Astrocyte (in vitro differentiated cells and primary cell): Measurements from ENCODE around the gene ENTHD1. TPM values are rescaled to one million over a fixed set of nuclear protein-coding genes. Genes with fewer than 3 reads are reported as not detected.

ENCODE experiments used
- DNase-seq: peaks from one replicate; pipeline ENCODE4 v3.0.0-alpha.2; 2010; ENCODE audit warnings: low read depth
- FAIRE-seq: peaks from 2 replicates; lab custom pipeline; 2011; peaks lifted over from hg19 to GRCh38; lab: Jason Lieb, UNC
- H2AFZ ChIP-seq: 2 replicates; pipeline ENCODE4 v1.6.0; 2012; ENCODE audit warnings: low read depth, low read length, inconsistent platforms
- H3K27ac ChIP-seq: 2 replicates; pipeline ENCODE4 v1.5.1; 2011; ENCODE audit warnings: low read depth, low read length, inconsistent platforms
- H3K27me3 ChIP-seq: 2 replicates; pipeline ENCODE4 v1.6.0; 2011; ENCODE audit warnings: low read length, inconsistent platforms; ENCODE audit not compliant: insufficient read depth
- H3K36me3 ChIP-seq: 2 replicates; pipeline ENCODE4 v1.5.1; 2011; ENCODE audit warnings: low read length, inconsistent platforms; ENCODE audit not compliant: insufficient read depth
- H3K4me1 ChIP-seq: 2 replicates; pipeline ENCODE4 v1.5.1; 2011; ENCODE audit warnings: low read length, inconsistent platforms; ENCODE audit not compliant: insufficient read depth
- H3K4me2 ChIP-seq: 2 replicates; pipeline ENCODE4 v1.6.0; 2012; ENCODE audit warnings: low read length, inconsistent platforms
- H3K4me3 ChIP-seq: 2 replicates; pipeline ENCODE4 v1.5.1; 2011; ENCODE audit warnings: low read depth, mild to moderate bottlenecking, low read length, inconsistent platforms; ENCODE audit not compliant: insufficient read depth
- H3K79me2 ChIP-seq: 2 replicates; pipeline ENCODE4 v1.6.0; 2012; ENCODE audit warnings: mild to moderate bottlenecking, low read length, inconsistent platforms; ENCODE audit not compliant: insufficient read depth
- H3K9ac ChIP-seq: 2 replicates; pipeline ENCODE4 v1.6.0; 2012; ENCODE audit warnings: mild to moderate bottlenecking, low read length, inconsistent platforms
- H3K9me3 ChIP-seq: 2 replicates; pipeline ENCODE4 v1.5.1; 2012; ENCODE audit warnings: low read depth, mild to moderate bottlenecking, low read length, inconsistent platforms; ENCODE audit not compliant: insufficient read depth
- H4K20me1 ChIP-seq: 2 replicates; pipeline ENCODE4 v1.6.0; 2012; ENCODE audit warnings: low read length, inconsistent platforms; ENCODE audit not compliant: insufficient read depth
- H3K27ac Mint-ChIP-seq: one replicate; pipeline ENCODE4 v1.8.0; 2021; ENCODE audit warnings: mild to moderate bottlenecking, mixed read lengths; ENCODE audit not compliant: unreplicated experiment
- H3K27me3 Mint-ChIP-seq: one replicate; pipeline ENCODE4 v1.8.0; 2021; ENCODE audit warnings: low read depth, mixed read lengths; ENCODE audit not compliant: unreplicated experiment
- H3K36me3 Mint-ChIP-seq: one replicate; pipeline ENCODE4 v1.8.0; 2021; ENCODE audit warnings: low read depth, mixed read lengths; ENCODE audit not compliant: unreplicated experiment
- H3K4me1 Mint-ChIP-seq: one replicate; pipeline ENCODE4 v1.8.0; 2021; ENCODE audit warnings: low read depth, mixed read lengths; ENCODE audit not compliant: unreplicated experiment
- H3K4me3 Mint-ChIP-seq: one replicate; pipeline ENCODE4 v1.8.0; 2021; ENCODE audit warnings: mild to moderate bottlenecking, moderate library complexity, mixed read lengths; ENCODE audit not compliant: unreplicated experiment
- H3K9me3 Mint-ChIP-seq: one replicate; pipeline ENCODE4 v1.8.0; 2021; ENCODE audit warnings: mild to moderate bottlenecking, mixed read lengths; ENCODE audit not compliant: unreplicated experiment
- CTCF ChIP-seq: IDR thresholded peaks from 2 replicates; pipeline ENCODE4 v1.5.1; 2011; ENCODE audit warnings: low read depth, mild to moderate bottlenecking, inconsistent platforms, low read length, moderate library complexity; ENCODE audit not compliant: insufficient read depth
- EZH2 ChIP-seq: IDR thresholded peaks from 2 replicates; pipeline ENCODE4 v1.6.1; 2012; ENCODE audit warnings: mild to moderate bottlenecking, low read length, inconsistent platforms; ENCODE audit not compliant: insufficient read depth
- total RNA-seq: library from RNA; stranded (reverse); gene quantifications from 2 replicates; pipeline ENCODE4 v1.2.1, GENCODE V29; 2021

The ENTHD1 gene
- total RNA-seq, 1 donor from 2014 or later: not detected

GRCh38 chr22:39765661-39766060 lies 127.9 kb downstream of the ENTHD1 start:
- H3K9ac ChIP-seq: no peak overlapping the region
- H3K27ac Mint-ChIP-seq: no peak overlapping the region
- no peak overlapping the region for H3K4me3 Mint-ChIP-seq
- no peak overlapping the region for H2AFZ ChIP-seq
- H3K4me1 ChIP-seq: no peaks in the 10 kb centered on the region
- H3K36me3 Mint-ChIP-seq: no peaks in the 10 kb centered on the region
- TF ChIP-seq EZH2: no peak
- no peak for TF ChIP-seq CTCF
- H3K27me3 ChIP-seq: peaks cover 39% of the 10 kb centered on the region
- H3K27ac ChIP-seq: no peak overlapping the region
- no peaks in the 10 kb centered on the region for H4K20me1 ChIP-seq
- no peak for FAIRE-seq
- no peaks in the 10 kb centered on the region for H3K79me2 ChIP-seq
- no peak overlapping the region for H3K4me3 ChIP-seq
- no peak overlapping the region for H3K4me2 ChIP-seq
- DNase-seq: no peak
- no peaks in the 10 kb centered on the region for H3K9me3 ChIP-seq
- peaks cover 4% of the 10 kb centered on the region for H3K27me3 Mint-ChIP-seq
- H3K9me3 Mint-ChIP-seq: no peaks in the 10 kb centered on the region
- H3K36me3 ChIP-seq: no peaks in the 10 kb centered on the region
- no peaks in the 10 kb centered on the region for H3K4me1 Mint-ChIP-seq

- Mint-ChIP-seq H3K9me3 (no peaks in the 10 kb centered on the region), H3K36me3 (no peaks in the 10 kb centered on the region), H3K4me1 (no peaks in the 10 kb centered on the region), H3K27ac (no peak overlapping the region), H3K4me3 (no peak overlapping the region), H3K27me3 (peaks cover 4% of the 10 kb centered on the region)
- H3K4me1 ChIP-seq: no peaks in the 10 kb centered on the region
- no peaks in the 10 kb centered on the region for H3K36me3 ChIP-seq
- H3K27me3 ChIP-seq: peaks cover 35% of the 10 kb centered on the region
- FAIRE-seq (no peak), DNase-seq (no peak)
- no peak overlapping the region for H3K4me3 ChIP-seq
- no peak overlapping the region for H3K27ac ChIP-seq
- no peak overlapping the region for H3K4me2 ChIP-seq
- no peaks in the 10 kb centered on the region for H3K79me2 ChIP-seq
- no peak overlapping the region for H2AFZ ChIP-seq
- no peaks in the 10 kb centered on the region for H4K20me1 ChIP-seq
- H3K9ac ChIP-seq: no peak overlapping the region
- TF ChIP-seq EZH2 (no peak), CTCF (no peak)
- no peaks in the 10 kb centered on the region for H3K9me3 ChIP-seq
These were observed 128.5 kb downstream of the ENTHD1 start for GRCh38 chr22:39765046-39765445.

- Mint-ChIP-seq H3K4me3 (no peak overlapping the region), H3K36me3 (no peaks in the 10 kb centered on the region), H3K4me1 (no peaks in the 10 kb centered on the region), H3K9me3 (no peaks in the 10 kb centered on the region), H3K27ac (no peak overlapping the region), H3K27me3 (peaks cover 4% of the 10 kb centered on the region)
- DNase-seq (no peak), FAIRE-seq (no peak)
- no peaks in the 10 kb centered on the region for H4K20me1 ChIP-seq
- TF ChIP-seq EZH2 (no peak), CTCF (no peak)
- no peak overlapping the region for H2AFZ ChIP-seq
- H3K27me3 ChIP-seq: peaks cover 24% of the 10 kb centered on the region
- H3K4me2 ChIP-seq: no peak overlapping the region
- no peaks in the 10 kb centered on the region for H3K4me1 ChIP-seq
- no peak overlapping the region for H3K9ac ChIP-seq
- no peak overlapping the region for H3K27ac ChIP-seq
- no peaks in the 10 kb centered on the region for H3K9me3 ChIP-seq
- no peak overlapping the region for H3K4me3 ChIP-seq
- no peaks in the 10 kb centered on the region for H3K79me2 ChIP-seq
- H3K36me3 ChIP-seq: no peaks in the 10 kb centered on the region
These were observed 130.3 kb downstream of the ENTHD1 start for GRCh38 chr22:39763276-39763675.
